ENCODE measurements around the gene FRMD4A.
A peak's percentile ranks its signal among the peaks of the same experiment; 100 is the strongest.
"Not testable (repeated sequence)": the region's sequence is repeated elsewhere in the genome, so short reads cannot be mapped to it uniquely, and the experiment has no call there.

FRMD4A gene

DNA sequence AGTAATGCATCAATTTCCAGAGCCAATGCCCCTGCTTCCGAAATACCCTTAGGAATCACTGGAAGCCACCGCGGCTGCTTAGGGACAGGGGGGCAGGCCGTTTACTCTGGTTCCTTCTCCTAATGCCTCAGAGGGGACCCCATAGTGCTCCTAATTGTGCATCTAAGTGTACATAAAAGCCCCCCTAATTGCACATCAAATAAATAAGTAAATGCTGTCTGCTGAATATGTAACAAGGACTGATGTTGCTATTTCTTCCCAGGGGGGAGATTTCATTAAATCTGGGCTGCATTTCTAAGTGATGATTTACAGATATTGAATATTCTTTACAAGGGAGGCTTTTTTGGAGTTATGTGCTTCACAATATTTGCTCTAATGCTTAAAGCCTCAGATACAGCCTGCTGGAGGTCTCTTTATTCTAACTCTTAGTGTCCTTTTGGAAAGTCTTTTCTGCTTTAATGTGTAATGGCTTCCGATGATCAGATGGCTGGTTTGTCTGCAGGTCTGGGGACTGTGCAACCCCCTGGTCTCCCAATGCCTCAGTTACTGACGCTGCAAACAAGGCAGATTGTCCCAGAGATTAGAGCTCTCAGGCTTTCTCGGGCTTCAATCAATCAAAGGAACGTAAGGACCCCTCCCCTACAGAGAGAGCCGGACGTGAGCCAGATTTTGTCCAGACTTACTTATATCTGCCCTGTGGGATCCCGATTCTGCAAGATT, 601.0 kb downstream of the FRMD4A start:
- no peak for DNase-seq

GRCh38 chr10:13728898-13729535, 601.7 kb downstream of the FRMD4A start:
- no peak for DNase-seq

GRCh38 chr10:13725594-13725993, 605.1 kb downstream of the FRMD4A start:
- DNase-seq: no peak

DNA sequence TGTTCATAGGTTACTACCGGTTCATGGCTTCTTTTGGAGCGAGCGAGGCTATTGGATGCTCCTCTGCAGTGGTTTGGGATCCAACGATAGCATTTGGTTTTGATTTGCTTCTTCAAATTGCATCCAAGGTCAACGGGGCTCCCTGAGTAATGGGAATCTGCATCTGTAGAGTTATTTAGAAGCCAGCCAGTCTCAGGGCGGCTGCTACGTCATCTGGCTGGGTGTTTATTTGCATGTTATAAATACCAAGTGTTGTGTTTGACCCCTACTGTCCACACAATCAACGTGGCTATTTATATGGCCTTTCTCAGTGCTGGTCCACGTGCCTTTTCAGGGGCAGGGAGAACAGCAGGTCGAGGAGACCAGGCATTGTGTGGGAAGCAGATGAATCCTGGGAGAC, 606.2 kb downstream of the FRMD4A start:
- peak in 3 of 56 donors; percentile 10 to 33 (median 12) for DNase-seq

GRCh38 chr10:13722747-13723653, 607.7 kb downstream of the FRMD4A start:
- no peak for DNase-seq

GRCh38 chr10:13721486-13721885, 609.2 kb downstream of the FRMD4A start:
- no peak for DNase-seq

- DNase-seq: no peak
Observed at GRCh38 chr10:13720699-13721098, 610.0 kb downstream of the FRMD4A start.

DNA sequence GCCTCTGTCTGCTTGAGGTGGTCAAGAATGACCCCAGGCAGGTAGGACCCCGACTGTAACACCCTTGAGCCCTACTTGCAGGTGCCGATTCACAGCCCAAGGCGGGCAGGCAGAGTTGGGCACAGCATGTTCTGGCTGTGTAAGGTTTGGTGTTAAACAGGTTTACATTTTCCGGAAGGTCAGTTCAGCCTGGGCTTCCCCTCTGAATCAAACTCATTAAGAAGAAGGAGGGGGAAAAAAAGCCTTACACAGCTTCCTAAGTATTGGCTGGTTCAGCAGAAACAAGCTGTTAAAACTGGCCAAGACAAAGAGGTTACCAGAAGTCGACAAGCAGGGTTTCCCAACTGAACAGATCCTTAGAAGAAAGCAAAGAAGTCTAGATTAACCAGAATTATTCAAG, 611.3 kb downstream of the FRMD4A start:
- no peak for DNase-seq

GRCh38 chr10:13718820-13719219, 611.9 kb downstream of the FRMD4A start:
- no peak for DNase-seq

GRCh38 chr10:13717936-13718772, 612.6 kb downstream of the FRMD4A start:
- peak in 34 of 56 donors; percentile 9 to 48 (median 28) for DNase-seq

GRCh38 chr10:13717571-13717935, 613.2 kb downstream of the FRMD4A start:
- no peak for DNase-seq

GRCh38 chr10:13716081-13717071, 614.3 kb downstream of the FRMD4A start:
- DNase-seq: peak in 5 of 56 donors; percentile 11 to 28 (median 22)

GRCh38 chr10:13715596-13715995, 615.1 kb downstream of the FRMD4A start:
- DNase-seq: not testable (repeated sequence)

- DNase-seq: no peak
Observed at GRCh38 chr10:13715100-13715499, 615.6 kb downstream of the FRMD4A start.

DNA sequence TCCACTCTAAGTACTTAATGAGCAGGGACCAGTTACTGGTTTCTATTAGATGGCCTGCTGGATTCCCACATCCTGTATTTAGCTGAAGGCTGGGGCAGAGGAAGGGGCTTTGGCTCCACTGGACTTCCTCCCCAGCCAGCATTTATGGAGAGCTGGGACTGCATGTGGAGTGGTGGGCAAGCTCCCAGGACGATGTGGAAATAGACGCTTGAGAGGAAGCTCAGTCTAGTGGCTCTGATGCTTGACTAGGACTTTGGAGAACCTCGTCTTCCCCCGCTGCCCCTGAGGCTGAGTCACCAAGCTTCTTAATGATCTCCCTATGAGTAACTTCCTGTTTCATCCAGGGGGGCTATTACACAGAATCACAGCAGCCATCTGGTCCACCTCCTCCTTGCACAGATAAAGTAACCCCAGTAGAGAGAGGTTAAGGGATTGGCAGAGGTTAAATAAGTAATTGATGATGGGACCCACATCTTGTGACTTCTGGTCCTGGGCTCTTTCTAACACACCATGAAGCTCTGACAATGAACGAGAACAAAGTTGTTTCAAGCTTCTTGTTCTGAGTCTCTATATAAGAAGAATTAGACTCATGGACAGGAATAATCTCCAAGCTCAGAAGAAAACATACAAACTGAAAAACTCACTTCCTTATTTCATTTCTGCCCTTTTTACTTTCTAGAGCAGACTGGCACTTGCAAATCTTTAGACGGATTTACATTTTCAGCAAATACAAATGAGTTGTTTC, 617.7 kb downstream of the FRMD4A start:
- peak in 20 of 56 donors; percentile 10 to 55 (median 24) for DNase-seq

DNA sequence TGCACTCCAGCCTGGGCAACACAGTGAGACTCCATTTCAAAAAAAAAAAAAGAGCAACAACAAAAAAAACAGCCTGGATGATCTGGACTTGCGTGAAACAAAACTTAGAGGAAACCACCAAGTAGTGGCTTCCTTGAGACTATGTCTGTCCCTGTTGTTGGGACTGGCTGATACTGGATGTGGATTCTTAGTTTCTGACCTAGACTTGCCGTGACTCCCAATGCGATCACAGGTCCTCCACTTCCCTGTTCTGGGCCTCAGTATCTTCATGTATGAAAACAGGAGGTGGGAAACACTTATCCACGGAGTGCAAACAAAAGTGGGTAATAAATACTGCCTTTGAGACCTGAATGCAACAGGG, 618.3 kb downstream of the FRMD4A start:
- DNase-seq: no peak

- no peak for DNase-seq
Observed at GRCh38 chr10:13711291-13711690, 619.4 kb downstream of the FRMD4A start.

- DNase-seq: peak in 22 of 56 donors; percentile 12 to 66 (median 42)
Observed at GRCh38 chr10:13709931-13710650, 620.6 kb downstream of the FRMD4A start.

All from amygdala (tissue), 56 donors.